AG10803 (cell line): ENCODE measurements around the gene BMF.

Source experiments
- DNase-seq: peaks from one replicate; pipeline ENCODE4 v3.0.0; 2010; ENCODE audit warnings: low read depth
- H3K4me3 ChIP-seq: 2 replicates; pipeline ENCODE4 v1.5.1; 2011; ENCODE audit warnings: mild to moderate bottlenecking, low read length, control low read depth
- TF ChIP-seq, protein P1 (sequence below): conservative IDR thresholded peaks from 2 replicates; pipeline ENCODE4 v1.5.1; 2011; ENCODE audit warnings: mild to moderate bottlenecking, low read length, control low read depth, inconsistent platforms

The BMF gene

DNA sequence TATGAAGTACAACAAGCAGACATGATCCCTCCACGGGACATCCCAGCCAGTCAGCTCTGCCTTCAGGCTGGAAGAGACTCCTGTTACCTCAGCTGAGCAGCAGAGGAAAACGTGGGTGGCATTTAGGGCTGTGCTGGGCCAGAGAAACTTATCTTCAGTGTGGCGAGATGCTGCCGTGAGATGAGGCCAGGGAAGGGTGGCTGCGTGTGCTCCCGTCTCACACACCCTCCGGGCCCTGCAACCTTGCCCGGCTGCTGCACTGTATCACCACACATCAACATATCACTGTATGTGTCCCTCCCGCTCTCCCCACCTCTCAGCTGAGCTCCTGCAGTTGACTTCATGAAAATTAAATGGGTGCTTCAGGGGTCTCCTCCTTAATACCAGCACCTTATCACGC lies 23.4 kb downstream of the BMF start:
- no peak overlapping the region for H3K4me3 ChIP-seq
- TF ChIP-seq, protein P1, sequence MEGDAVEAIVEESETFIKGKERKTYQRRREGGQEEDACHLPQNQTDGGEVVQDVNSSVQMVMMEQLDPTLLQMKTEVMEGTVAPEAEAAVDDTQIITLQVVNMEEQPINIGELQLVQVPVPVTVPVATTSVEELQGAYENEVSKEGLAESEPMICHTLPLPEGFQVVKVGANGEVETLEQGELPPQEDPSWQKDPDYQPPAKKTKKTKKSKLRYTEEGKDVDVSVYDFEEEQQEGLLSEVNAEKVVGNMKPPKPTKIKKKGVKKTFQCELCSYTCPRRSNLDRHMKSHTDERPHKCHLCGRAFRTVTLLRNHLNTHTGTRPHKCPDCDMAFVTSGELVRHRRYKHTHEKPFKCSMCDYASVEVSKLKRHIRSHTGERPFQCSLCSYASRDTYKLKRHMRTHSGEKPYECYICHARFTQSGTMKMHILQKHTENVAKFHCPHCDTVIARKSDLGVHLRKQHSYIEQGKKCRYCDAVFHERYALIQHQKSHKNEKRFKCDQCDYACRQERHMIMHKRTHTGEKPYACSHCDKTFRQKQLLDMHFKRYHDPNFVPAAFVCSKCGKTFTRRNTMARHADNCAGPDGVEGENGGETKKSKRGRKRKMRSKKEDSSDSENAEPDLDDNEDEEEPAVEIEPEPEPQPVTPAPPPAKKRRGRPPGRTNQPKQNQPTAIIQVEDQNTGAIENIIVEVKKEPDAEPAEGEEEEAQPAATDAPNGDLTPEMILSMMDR, result no peak
- DNase-seq, result no peak

DNA sequence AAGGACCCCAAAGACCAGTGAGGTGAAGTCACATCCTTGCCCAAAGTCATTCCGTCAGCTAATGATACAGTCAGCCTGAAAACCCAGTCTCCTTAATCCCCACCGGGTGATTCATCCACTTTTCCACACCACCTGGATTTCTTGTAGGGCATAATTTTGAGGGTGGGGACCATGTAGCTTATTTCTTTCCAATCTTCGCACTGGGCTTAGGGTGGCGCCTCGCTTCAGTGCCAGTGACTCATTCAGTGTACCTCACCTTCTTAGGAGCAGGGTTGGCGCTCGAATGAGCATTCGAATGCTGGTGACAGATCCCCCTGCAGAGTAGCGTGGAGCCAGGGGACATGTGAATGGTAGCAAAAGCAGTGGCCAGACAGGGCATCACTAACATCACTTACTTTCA lies 24.0 kb downstream of the BMF start:
- TF ChIP-seq, protein P1, result no peak
- no peak for DNase-seq
- no peak overlapping the region for H3K4me3 ChIP-seq

DNA sequence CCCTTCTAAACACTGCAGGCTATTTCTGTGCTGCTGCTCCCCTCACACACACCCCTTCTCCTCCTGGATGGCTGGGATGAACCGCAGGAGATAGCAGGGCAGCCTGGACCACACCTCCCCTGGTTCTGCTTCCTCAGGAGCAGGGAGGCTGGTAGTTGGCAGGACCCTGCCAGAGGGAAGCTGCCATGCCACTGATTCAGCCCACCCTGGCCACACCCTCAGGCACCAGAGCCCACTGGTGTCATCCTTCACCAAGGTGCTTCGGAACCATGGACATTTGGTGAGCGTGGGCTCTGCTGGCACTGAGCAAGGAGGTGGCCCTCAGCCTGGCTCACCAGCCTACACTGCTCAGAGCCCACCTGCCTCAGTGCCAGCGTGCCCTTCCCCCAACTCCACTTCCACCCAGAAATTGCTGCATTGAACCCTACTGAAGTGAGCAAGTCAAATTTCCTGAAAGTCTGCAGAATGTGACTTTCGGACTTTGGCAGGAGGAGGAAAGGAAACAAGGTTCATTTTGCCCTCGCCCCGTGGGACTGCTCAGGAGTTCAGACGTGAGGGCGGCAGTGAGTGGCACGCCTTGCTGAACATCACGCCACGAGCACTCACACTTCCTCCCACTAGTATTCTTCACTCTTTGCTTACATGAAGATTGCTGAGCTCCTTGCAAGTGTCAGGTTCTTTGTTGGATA lies 26.3 kb downstream of the BMF start:
- H3K4me3 ChIP-seq, result peak overlapping the region; percentile 54
- TF ChIP-seq, protein P1, result no peak
- no peak for DNase-seq

DNA sequence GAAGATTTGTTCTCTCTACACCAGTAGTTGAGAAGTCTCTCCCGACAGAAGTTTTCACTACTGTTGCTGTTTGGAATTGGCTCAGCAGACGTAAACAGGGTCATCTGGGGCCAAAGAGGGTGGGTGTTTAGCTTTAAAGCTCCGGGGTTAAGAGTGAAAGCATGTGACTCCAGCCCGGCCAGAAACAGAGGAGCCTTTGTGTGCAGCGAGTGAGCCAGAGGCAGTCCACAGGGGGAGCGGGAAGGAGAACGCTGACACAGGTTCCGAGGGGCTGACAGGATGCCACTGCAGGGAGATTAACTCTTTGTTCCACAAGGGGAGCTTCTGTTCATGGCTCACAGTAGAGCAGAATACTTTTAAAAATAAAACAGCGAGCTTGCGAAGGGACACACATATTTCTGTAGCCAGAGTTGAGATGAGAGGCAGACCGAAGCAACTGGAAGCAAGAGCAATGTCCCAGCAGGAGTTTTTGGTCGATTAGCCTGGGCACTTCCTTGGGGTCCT lies 26.9 kb downstream of the BMF start:
- TF ChIP-seq, protein P1, result peak; percentile 23
- DNase-seq, result peak; percentile 64
- H3K4me3 ChIP-seq, result peak overlapping the region; percentile 54

DNA sequence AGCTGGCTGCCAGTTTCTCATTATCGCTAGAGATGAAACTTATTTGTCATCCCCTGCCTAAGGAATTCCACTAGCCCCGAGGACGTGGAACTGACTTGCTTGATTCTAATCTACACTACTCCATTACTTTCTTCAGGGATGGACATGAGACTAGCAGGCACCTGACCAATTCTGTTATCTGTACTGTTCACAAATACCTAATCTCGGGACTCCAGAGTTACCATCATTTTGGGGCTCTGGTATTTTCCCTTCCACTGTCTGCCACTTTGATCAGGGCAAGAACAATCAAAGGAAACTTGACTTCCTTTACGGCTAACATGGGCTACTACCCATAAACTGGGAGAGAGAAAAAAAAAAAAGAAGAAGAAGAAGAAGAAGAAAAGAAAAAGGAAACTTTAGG lies 27.8 kb downstream of the BMF start:
- TF ChIP-seq, protein P1, result no peak

DNA sequence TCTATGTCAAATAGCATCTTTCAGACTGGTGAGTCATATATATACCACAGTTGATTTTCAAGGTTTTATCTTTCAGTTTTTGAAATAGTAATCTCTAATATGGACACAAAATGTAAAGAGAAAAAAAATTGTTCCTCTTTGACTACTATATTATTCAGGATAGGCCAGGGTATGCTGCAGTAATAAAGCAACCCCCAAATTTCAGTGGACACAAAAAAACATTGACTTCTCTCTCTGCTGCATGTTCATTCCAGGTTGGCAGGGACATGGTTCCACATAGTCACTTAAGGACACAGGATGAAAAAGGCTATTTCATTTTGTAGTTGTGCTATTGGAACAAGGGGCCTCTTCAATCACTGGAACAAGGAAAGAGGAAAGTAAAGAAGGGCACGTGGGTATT lies 28.6 kb downstream of the BMF start:
- no peak for DNase-seq
- no peak overlapping the region for H3K4me3 ChIP-seq
- TF ChIP-seq, protein P1, result no peak

More for the DNA sequence above, 27.8 kb downstream of the BMF start:
- no peak for DNase-seq
- no peak overlapping the region for H3K4me3 ChIP-seq

DNA sequence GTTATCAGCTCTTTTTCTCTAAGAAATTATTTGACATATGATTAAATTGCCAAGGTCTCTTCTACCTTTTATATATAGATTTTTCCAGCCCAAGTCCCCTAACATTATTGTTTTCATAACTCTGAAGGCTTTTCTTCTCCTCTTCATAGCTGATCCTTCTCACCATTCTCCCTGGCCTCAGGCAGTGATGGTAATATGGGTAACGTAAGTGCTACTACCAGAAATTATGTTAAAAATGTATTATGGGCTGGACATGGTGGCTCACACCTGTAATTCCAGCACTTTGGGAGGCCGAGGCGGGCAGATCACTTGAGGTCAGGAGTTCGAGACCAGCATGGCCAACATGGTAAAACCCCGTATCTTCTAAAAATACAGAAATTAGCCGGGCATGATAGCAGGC lies 29.2 kb downstream of the BMF start:
- no peak overlapping the region for H3K4me3 ChIP-seq
- no peak for DNase-seq
- TF ChIP-seq, protein P1, result no peak
